HG03439 (cell line): Measurements from ENCODE around the gene PRORP.
"Not testable (repeated sequence)": the region's sequence is repeated elsewhere in the genome, so short reads cannot be mapped to it uniquely, and the experiment has no call there.

ENCODE experiments used
- ATAC-seq: cut with Tn5 transposase; IDR thresholded peaks from one replicate; pipeline ENCODE4 v1.9.1; 2021; ENCODE audit warnings: mild to moderate bottlenecking, moderate library complexity; ENCODE audit not compliant: unreplicated experiment

The PRORP gene

GRCh38 chr14:35121887-35122695 is at the start of gene PRORP, which contains the start of gene PPP2R3C:
Gene PRORP, plus strand, starts transcription at chr14:35122552. Its CDS starts 694 bp downstream, at chr14:35123246.
Gene PPP2R3C, minus strand, starts transcription at chr14:35121990. Its CDS starts 31 bp downstream, at chr14:35121959.
- peak; percentile 80 for ATAC-seq

- no peak for ATAC-seq
Observed at GRCh38 chr14:35073486-35073885, 48.9 kb upstream of the PRORP start.

- ATAC-seq, result no peak
Observed at GRCh38 chr14:35078082-35078481, 44.3 kb upstream of the PRORP start.

GRCh38 chr14:35079742-35080141 is 42.6 kb upstream of the PRORP start:
- ATAC-seq, result no peak

- no peak for ATAC-seq
Observed at GRCh38 chr14:35083530-35084150, 38.7 kb upstream of the PRORP start.

- no peak for ATAC-seq
Observed at GRCh38 chr14:35085441-35085840, 36.9 kb upstream of the PRORP start.

GRCh38 chr14:35088514-35088913 is 33.8 kb upstream of the PRORP start:
- ATAC-seq, result no peak

- not testable (repeated sequence) for ATAC-seq
Observed at GRCh38 chr14:35094645-35095044, 27.7 kb upstream of the PRORP start.

GRCh38 chr14:35107866-35108265 is 14.5 kb upstream of the PRORP start:
- ATAC-seq, result no peak

GRCh38 chr14:35112641-35113040 is 9.7 kb upstream of the PRORP start:
- ATAC-seq, result no peak

GRCh38 chr14:35113308-35113950 is 8.9 kb upstream of the PRORP start:
- no peak for ATAC-seq

GRCh38 chr14:35114036-35114435 is 8.3 kb upstream of the PRORP start:
- no peak for ATAC-seq

- no peak for ATAC-seq
Observed at GRCh38 chr14:35116242-35116641, 6.1 kb upstream of the PRORP start.

- ATAC-seq, result no peak
Observed at GRCh38 chr14:35117112-35117511, 5.2 kb upstream of the PRORP start.

GRCh38 chr14:35121026-35121886 is 1.1 kb upstream of the PRORP start:
- ATAC-seq, result peak; percentile 0

GRCh38 chr14:35122696-35123387 is 490 bp downstream of the PRORP start:
- peak; percentile 6 for ATAC-seq

- ATAC-seq, result no peak
Observed at GRCh38 chr14:35123388-35123703, 994 bp downstream of the PRORP start.

GRCh38 chr14:35124127-35124526 is 1.8 kb downstream of the PRORP start:
- no peak for ATAC-seq

GRCh38 chr14:35133542-35134328 is 11.4 kb downstream of the PRORP start:
- ATAC-seq, result no peak
